SK-N-MC (cell line): ENCODE results near the gene INSYN1.
"Not testable (repeated sequence)": the region's sequence is repeated elsewhere in the genome, so short reads cannot be mapped to it uniquely, and the experiment has no call there.

Experiments used
- DNase-seq: peaks from one replicate; pipeline ENCODE4 v3.0.0-alpha.2; 2011; ENCODE audit warnings: low read depth, low spot score
- H3K27ac ChIP-seq: fragments of 200-600 bp; sonication (generic); 2 replicates; pipeline ENCODE4 v1.5.1; 2016; ENCODE audit warnings: mixed run types
- H3K36me3 ChIP-seq: fragments of 200-600 bp; sonication (generic); 2 replicates; pipeline ENCODE4 v1.6.1; 2017; ENCODE audit warnings: antibody characterized with exemption, low read length, mixed read lengths; ENCODE audit not compliant: insufficient read depth
- H3K4me3 ChIP-seq: fragments of 200-600 bp; sonication (generic); 2 replicates; pipeline ENCODE4 v1.5.1; 2016
- H3K9ac ChIP-seq: fragments of 200-600 bp; sonication (generic); 2 replicates; pipeline ENCODE4 v1.8.0; 2017; ENCODE audit warnings: mixed run types, mixed read lengths; ENCODE audit not compliant: insufficient read length
- H3K9me3 ChIP-seq: fragments of 200-600 bp; sonication (generic); 2 replicates; pipeline ENCODE4 v1.6.1; 2017; ENCODE audit warnings: low read depth, mild to moderate bottlenecking, antibody characterized with exemption, low read length, moderate library complexity, mixed read lengths
- EZH2 ChIP-seq: fragments of 200-600 bp; sonication (generic); IDR thresholded peaks from one replicate; pipeline ENCODE4 v1.6.1; 2017; ENCODE audit warnings: antibody characterized with exemption
- FOXP2 ChIP-seq: optimal IDR thresholded peaks from 2 replicates; pipeline ENCODE3; 2011; ENCODE audit warnings: mild to moderate bottlenecking, moderate library complexity; ENCODE audit not compliant: insufficient read depth; ENCODE audit errors: extremely low read length, control extremely low read depth
- POLR2AphosphoS5 ChIP-seq: IDR thresholded peaks from 2 replicates; pipeline ENCODE4 v1.6.1; 2012; ENCODE audit warnings: mild to moderate bottlenecking, low read depth, low read length, borderline replicate concordance

INSYN1 gene

DNA sequence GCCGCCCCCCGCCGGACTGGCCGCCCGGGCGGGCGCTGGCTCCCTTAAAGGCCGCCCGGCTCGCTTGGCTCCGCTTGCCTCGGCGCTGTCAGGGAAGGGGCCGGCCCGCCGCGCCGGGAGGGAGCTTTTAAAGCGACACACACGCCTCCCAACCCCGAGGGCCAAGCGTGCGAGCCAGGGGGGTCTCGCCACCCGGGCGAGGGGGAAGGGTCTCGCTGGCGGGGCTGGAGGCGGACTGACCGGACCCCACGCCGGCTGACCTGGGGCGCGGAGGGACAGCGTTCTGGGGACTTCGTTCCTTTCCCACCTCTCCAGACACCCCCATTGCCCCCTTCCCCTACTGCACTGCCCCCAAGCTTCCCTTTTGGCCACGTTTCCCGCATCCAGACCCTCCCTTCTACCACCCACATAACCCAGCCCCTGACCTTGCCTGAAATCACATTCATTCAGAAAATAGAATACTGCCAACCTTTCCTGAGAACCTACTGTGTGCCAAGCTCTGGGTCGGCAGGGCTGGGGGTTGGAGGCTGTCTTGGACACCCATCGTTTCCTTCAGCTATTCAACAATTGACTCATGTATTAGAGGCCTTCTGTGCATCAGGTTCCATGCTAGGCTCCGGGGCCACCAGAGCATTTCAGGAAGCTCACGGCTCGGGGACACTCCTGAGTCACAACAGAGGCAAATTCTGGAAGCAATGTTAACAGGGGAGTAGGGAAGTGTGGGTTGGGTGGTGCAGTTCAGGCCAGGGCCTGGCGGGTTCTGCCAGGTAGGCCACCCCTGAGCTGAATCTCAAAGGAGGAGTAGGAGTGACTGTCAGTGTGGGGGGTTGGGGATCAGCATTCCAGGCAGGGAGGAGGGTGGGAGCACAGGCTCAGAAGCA lies at the start of gene INSYN1:
INSYN1 (minus strand) TSS at position 102 of the 881 bp plus-strand sequence. CDS start 2,221 bp downstream, outside the sequence.
- DNase-seq, result no peak
- no peaks in the 10 kb centered on the region for H3K9me3 ChIP-seq
- peak within 1 kb of the TSS; percentile 68 for H3K4me3 ChIP-seq
- TF ChIP-seq POLR2AphosphoS5 (no peak), EZH2 (no peak), FOXP2 (no peak)
- H3K9ac ChIP-seq, result no peak within 1 kb of the TSS
- H3K36me3 ChIP-seq, result no peaks in the 10 kb centered on the region
- H3K27ac ChIP-seq, result no peak within 1 kb of the TSS

GRCh38 chr15:73802431-73803041 lies 49.4 kb upstream of the INSYN1 start:
- H3K27ac ChIP-seq, result no peak overlapping the region

DNA sequence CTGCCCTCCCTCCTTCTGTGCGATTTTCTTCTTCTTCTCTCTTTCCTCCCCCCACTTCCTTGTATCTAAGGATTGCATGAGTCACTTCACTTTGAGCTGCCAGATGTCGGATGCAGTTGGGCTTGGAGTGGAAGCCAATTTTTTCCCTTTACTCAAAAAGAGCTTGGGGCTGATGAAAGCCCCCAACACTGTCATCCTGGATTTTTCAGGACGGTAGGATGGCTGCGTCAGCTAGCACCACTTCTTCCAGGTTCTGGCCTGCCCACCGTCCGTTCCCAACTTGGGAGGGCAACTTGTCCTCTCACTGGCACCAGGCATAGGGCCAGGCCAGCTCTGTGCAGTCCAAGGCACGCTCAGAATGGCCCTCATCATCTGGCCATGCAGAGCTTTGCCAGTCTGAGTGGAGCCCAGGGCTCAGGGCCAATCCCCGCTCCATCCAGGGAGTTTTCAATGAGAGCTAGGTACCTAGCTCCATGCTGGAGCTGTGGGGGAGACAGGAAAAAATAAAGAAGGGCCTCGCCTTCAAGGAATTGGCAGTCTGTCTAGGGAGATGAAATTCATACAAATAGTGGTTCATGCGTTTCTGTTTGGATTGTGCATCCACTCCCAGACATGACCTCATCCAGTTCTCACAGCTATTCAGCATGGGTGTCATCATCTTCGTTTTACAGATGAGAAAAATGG lies 47.7 kb upstream of the INSYN1 start:
- Histone ChIP-seq H3K9ac (no peak overlapping the region), H3K9me3 (no peaks in the 10 kb centered on the region), H3K36me3 (no peaks in the 10 kb centered on the region), H3K4me3 (no peak overlapping the region), H3K27ac (no peak overlapping the region)
- TF ChIP-seq POLR2AphosphoS5 (no peak), EZH2 (no peak), FOXP2 (no peak)
- no peak for DNase-seq

More at GRCh38 chr15:73802431-73803041, 49.4 kb upstream of the INSYN1 start:
- H3K9ac ChIP-seq, result no peak overlapping the region
- no peaks in the 10 kb centered on the region for H3K36me3 ChIP-seq
- no peaks in the 10 kb centered on the region for H3K9me3 ChIP-seq
- no peak overlapping the region for H3K4me3 ChIP-seq
- TF ChIP-seq POLR2AphosphoS5, result no peak
- TF ChIP-seq EZH2, result no peak
- TF ChIP-seq FOXP2, result no peak
- DNase-seq, result no peak

DNA sequence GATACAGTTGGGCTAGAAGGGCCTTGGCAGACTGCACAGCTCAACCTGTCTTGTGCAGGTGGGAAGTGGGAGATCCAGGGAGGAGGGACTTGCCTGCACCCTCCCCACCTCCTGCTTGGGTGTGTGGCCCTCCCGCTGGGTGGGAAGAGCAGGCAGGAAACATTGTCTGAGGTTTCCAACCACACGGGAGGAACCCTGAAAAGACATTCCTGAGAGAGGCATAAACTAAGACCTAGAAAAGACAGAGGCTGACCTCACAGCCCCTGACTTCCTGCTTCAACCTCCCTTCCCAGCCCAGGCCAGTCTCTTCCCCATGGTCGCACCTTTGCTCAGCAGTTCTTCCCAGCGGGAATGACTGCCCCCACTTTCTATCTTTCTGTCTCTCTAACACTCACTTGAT lies 46.3 kb upstream of the INSYN1 start:
- H3K9ac ChIP-seq, result no peak overlapping the region
- no peak overlapping the region for H3K27ac ChIP-seq
- no peak overlapping the region for H3K4me3 ChIP-seq
- no peak for TF ChIP-seq POLR2AphosphoS5
- no peak for TF ChIP-seq EZH2
- TF ChIP-seq FOXP2, result no peak
- no peaks in the 10 kb centered on the region for H3K36me3 ChIP-seq
- no peak for DNase-seq
- H3K9me3 ChIP-seq, result no peaks in the 10 kb centered on the region

DNA sequence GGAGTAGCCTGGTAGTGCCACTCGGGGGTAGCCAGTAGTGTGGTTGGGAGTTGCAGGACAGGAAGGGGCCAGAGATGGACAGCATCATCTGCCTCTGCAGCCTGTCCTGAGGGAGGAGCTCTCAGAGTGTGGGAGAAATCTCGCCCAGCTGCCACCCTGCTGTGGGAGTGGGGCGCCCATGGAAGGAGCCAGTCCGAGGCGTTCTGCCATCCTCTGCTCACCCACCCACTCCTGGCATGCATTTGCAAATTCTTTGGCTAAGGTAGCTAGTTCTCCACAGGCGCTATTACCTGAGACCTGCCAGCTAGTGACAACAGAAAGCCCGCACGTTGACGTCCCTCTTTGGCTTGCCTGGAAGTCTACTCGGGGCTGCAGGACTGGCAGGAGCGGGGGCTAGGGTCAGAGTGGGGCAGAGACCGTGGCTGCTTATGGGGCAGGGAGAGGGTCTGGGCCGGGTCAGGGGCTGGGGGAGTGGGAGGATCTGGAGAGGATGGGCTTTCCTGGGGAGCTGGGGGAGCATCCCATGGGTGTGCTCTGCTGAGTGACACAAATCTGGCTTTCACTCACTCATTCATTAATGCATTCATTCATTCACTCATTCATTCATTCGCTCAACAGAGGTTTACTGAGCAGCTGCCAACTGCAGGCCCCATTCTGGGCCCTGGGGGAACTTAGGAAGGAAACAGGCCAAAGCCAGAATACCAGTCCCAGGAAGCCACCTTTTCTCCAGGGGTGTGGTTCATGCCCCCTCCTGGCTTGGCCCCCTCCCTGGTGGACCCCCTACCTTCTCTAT lies 44.4 kb upstream of the INSYN1 start:
- no peaks in the 10 kb centered on the region for H3K9me3 ChIP-seq
- no peaks in the 10 kb centered on the region for H3K36me3 ChIP-seq
- no peak for DNase-seq
- no peak overlapping the region for H3K4me3 ChIP-seq
- no peak for TF ChIP-seq EZH2
- TF ChIP-seq POLR2AphosphoS5, result no peak
- no peak for TF ChIP-seq FOXP2
- H3K9ac ChIP-seq, result no peak overlapping the region
- H3K27ac ChIP-seq, result no peak overlapping the region

DNA sequence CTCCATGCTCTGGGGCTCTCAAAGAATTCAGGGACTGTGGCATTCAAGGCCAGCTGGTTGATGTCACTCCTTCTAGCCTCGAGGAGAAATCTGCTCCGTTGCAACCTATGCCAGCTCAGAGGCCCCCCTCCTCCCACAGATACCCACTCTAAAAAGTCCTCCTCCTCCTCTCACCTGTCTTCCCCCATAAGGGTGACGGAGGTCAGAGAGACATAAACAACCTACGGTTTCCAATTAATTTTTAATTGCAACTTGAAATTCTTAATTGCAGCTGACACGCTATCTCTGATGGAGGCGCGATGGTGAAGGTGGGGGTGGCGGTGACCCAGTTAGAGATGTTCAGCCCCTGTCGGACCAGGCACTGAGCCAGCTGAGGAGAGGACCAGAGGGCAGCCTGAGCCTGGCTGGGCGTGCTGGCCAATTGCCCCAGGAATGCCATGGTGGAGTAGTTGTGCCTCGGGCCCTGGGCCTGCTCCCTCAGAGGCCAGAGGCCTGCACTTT lies 43.2 kb upstream of the INSYN1 start:
- no peak overlapping the region for H3K4me3 ChIP-seq
- H3K27ac ChIP-seq, result no peak overlapping the region
- no peak overlapping the region for H3K9ac ChIP-seq
- TF ChIP-seq POLR2AphosphoS5 (no peak), EZH2 (no peak), FOXP2 (no peak)
- no peaks in the 10 kb centered on the region for H3K36me3 ChIP-seq
- no peaks in the 10 kb centered on the region for H3K9me3 ChIP-seq
- DNase-seq, result no peak

- no peak overlapping the region for H3K9ac ChIP-seq
- H3K36me3 ChIP-seq, result no peaks in the 10 kb centered on the region
- no peak for TF ChIP-seq POLR2AphosphoS5
- no peak for TF ChIP-seq FOXP2
- TF ChIP-seq EZH2, result no peak
- no peak overlapping the region for H3K27ac ChIP-seq
- no peak overlapping the region for H3K4me3 ChIP-seq
- H3K9me3 ChIP-seq, result no peaks in the 10 kb centered on the region
- no peak for DNase-seq
Observed at GRCh38 chr15:73794443-73795133, 41.4 kb upstream of the INSYN1 start.

DNA sequence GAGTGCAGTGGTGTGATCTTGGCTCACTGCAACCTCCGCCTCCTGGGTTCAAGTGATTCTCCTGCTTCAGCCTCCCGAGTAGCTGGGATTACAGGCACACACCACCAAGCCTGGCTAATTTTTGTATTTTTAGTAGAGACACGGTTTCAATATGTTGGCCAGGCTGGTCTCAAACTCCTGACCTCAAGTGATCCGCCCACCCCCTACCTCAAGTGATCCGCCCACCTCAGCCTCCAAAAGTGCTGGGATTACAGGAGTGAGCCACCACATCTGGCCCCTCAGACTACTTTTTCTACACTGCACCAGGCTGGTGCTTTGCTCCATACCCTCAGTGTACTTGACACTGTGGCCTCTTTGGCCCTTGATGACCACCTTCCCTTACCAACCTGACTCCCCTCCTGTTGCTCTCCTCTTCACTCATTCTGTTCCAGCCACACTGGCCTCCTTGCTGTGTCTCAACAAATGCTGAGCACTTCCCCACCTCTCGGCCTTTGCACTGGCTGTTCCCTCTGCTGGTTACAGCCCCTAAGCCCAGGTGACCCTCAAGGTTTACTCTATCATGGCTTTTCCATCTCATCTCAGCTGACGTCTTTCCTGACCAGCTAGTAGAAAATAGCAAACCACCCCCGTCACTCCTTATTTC lies 39.9 kb upstream of the INSYN1 start:
- H3K9me3 ChIP-seq, DNase-seq, H3K9ac ChIP-seq, H3K4me3 ChIP-seq, H3K27ac ChIP-seq, H3K36me3 ChIP-seq: not testable (repeated sequence)
